Trophoblast cell (in vitro differentiated cells and primary cell): ENCODE data around the gene YOD1.

ENCODE experiments used
- DNase-seq, 2 donors: peaks; one replicate each; pipeline ENCODE4 v3.0.0-alpha.2; 2016
- H2AFZ ChIP-seq: 2 replicates; pipeline ENCODE4 v1.6.1; 2013; ENCODE audit warnings: low read length, moderate library complexity, mild to moderate bottlenecking; ENCODE audit not compliant: insufficient read depth, poor library complexity
- H2AK5ac ChIP-seq: 2 replicates; pipeline ENCODE4 v1.6.1; 2013; ENCODE audit warnings: mild to moderate bottlenecking, low read length
- H2BK120ac ChIP-seq: 2 replicates; pipeline ENCODE4 v1.6.1; 2013; ENCODE audit warnings: low read length, mild to moderate bottlenecking, moderate library complexity; ENCODE audit not compliant: insufficient read depth, poor library complexity
- H2BK12ac ChIP-seq: 2 replicates; pipeline ENCODE4 v1.6.1; 2013; ENCODE audit warnings: mild to moderate bottlenecking, low read length, moderate library complexity
- H2BK5ac ChIP-seq: 2 replicates; pipeline ENCODE4 v1.6.1; 2013; ENCODE audit warnings: low read length, low read depth, moderate library complexity, mild to moderate bottlenecking; ENCODE audit not compliant: poor library complexity
- H3K14ac ChIP-seq: 2 replicates; pipeline ENCODE4 v1.6.1; 2013; ENCODE audit warnings: mild to moderate bottlenecking, low read length
- H3K18ac ChIP-seq: 2 replicates; pipeline ENCODE4 v1.6.1; 2013; ENCODE audit warnings: mild to moderate bottlenecking, low read length
- H3K23ac ChIP-seq: 2 replicates; pipeline ENCODE4 v1.6.1; 2013; ENCODE audit warnings: low read length
- H3K27ac ChIP-seq: 2 replicates; pipeline ENCODE4 v1.5.1; 2013; ENCODE audit warnings: low read depth, mild to moderate bottlenecking, inconsistent platforms, low read length, moderate library complexity
- H3K27me3 ChIP-seq: 2 replicates; pipeline ENCODE4 v1.6.1; 2013; ENCODE audit warnings: inconsistent platforms, mild to moderate bottlenecking, low read length, moderate library complexity; ENCODE audit not compliant: insufficient read depth
- H3K36me3 ChIP-seq, 2 experiments: 1 replicate in 1 of 2; 2 replicates in 1 of 2; pipeline ENCODE4 v1.6.1; 2013; ENCODE audit warnings: low read length in 2 of 2, mild to moderate bottlenecking in 2 of 2, moderate library complexity in 1 of 2; ENCODE audit not compliant: insufficient read depth in 2 of 2, control insufficient read depth in 1 of 2
- H3K4ac ChIP-seq: 2 replicates; pipeline ENCODE4 v1.6.1; 2013; ENCODE audit warnings: low read depth, mild to moderate bottlenecking, low read length, moderate library complexity
- H3K4me1 ChIP-seq, 2 experiments: 1 replicate in 1 of 2; 2 replicates in 1 of 2; pipeline ENCODE4 v1.6.1; 2013; ENCODE audit warnings: low read length in 2 of 2, mild to moderate bottlenecking in 2 of 2, moderate library complexity in 1 of 2; ENCODE audit not compliant: insufficient read depth in 2 of 2, control insufficient read depth in 1 of 2
- H3K4me2 ChIP-seq: 2 replicates; pipeline ENCODE4 v1.6.1; 2013; ENCODE audit warnings: inconsistent platforms, mild to moderate bottlenecking, low read length, moderate library complexity
- H3K4me3 ChIP-seq: 2 replicates; pipeline ENCODE4 v1.5.1; 2013; ENCODE audit warnings: mild to moderate bottlenecking, low read depth, low read length, inconsistent platforms
- H3K79me1 ChIP-seq: one replicate; pipeline ENCODE4 v1.6.1; 2013; ENCODE audit warnings: low read length
- H3K79me2 ChIP-seq: 2 replicates; pipeline ENCODE4 v1.6.1; 2013; ENCODE audit warnings: low read length, mild to moderate bottlenecking; ENCODE audit not compliant: control insufficient read depth, insufficient read depth, poor library complexity
- H3K9ac ChIP-seq: 2 replicates; pipeline ENCODE4 v1.6.1; 2013; ENCODE audit warnings: mild to moderate bottlenecking, low read length
- H3K9me3 ChIP-seq: 2 replicates; pipeline ENCODE4 v1.6.1; 2013; ENCODE audit warnings: low read depth, mild to moderate bottlenecking, control low read depth, inconsistent platforms, low read length; ENCODE audit not compliant: insufficient read depth
- H4K12ac ChIP-seq: 2 replicates; pipeline ENCODE4 v1.6.1; 2013; ENCODE audit warnings: low read depth, mild to moderate bottlenecking, low read length, moderate library complexity
- H4K8ac ChIP-seq: 2 replicates; pipeline ENCODE4 v1.6.1; 2013; ENCODE audit warnings: low read depth, mild to moderate bottlenecking, low read length, moderate library complexity
- H4K91ac ChIP-seq: one replicate; pipeline ENCODE4 v1.6.1; 2013; ENCODE audit warnings: low read depth, mild to moderate bottlenecking, low read length, moderate library complexity
- WGBS: extraction: QIAGEN DNeasy Blood & Tissue Kit; methylation state at CpG from one replicate; pipeline ENCODE4 v1.1.7; 2013; ENCODE audit warnings: missing lambda C conversion rate; ENCODE audit not compliant: insufficient read length, insufficient coverage; ENCODE audit errors: extremely low coverage; 5-methylcytosine and 5-hydroxymethylcytosine counted together

The YOD1 gene

DNA sequence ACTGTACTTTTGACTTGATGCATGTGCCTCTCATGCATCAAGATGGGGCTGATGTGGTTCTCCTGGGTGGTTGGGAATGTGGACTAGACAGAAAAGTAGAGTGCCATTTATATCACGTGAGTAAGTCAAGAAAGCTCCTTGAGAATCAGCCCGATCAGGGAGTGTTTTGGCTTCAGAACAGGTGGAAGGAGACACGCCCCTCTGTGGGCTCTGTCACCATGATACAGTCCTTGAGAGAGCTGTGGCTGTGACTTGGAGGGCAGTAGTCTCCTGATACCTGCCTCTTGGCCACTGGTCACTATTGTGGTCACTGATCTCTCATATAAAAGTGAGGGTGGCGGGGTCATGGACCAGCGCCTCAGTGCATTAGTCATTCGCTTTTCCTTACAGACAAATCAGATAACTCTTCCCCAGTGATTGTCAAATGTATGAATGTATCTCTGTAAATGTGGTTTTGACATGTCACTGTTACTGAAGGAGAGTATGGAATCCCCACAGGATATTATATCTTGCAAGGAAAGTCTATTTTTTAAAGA is 28.8 kb upstream of the YOD1 start:
- Histone ChIP-seq H3K9ac (no peak overlapping the region), H3K4me2 (no peak overlapping the region), H3K9me3 (peaks cover 2% of the 10 kb centered on the region), H3K79me2 (no peaks in the 10 kb centered on the region), H3K27ac (no peak overlapping the region), H2AFZ (no peak overlapping the region), H3K18ac (no peak overlapping the region), H2BK5ac (no peak overlapping the region), H2AK5ac (no peak overlapping the region), H3K4me1 (peaks cover under 1% of the 10 kb centered on the region in 2 experiments), H3K4me3 (peak overlapping the region; percentile 4), H3K23ac (no peak overlapping the region), H4K8ac (no peak overlapping the region), H3K14ac (no peak overlapping the region), H4K12ac (no peak overlapping the region), H4K91ac (no peak overlapping the region), H3K4ac (no peak overlapping the region), H2BK12ac (no peak overlapping the region), H3K36me3 (peaks cover 2 to 5% of the 10 kb centered on the region in 2 experiments), H3K27me3 (no peaks in the 10 kb centered on the region), H3K79me1 (no peaks in the 10 kb centered on the region), H2BK120ac (no peak overlapping the region)
- WGBS, result no CpG with 5 or more reads among the region's 6 CpGs
- DNase-seq, result no peak

DNA sequence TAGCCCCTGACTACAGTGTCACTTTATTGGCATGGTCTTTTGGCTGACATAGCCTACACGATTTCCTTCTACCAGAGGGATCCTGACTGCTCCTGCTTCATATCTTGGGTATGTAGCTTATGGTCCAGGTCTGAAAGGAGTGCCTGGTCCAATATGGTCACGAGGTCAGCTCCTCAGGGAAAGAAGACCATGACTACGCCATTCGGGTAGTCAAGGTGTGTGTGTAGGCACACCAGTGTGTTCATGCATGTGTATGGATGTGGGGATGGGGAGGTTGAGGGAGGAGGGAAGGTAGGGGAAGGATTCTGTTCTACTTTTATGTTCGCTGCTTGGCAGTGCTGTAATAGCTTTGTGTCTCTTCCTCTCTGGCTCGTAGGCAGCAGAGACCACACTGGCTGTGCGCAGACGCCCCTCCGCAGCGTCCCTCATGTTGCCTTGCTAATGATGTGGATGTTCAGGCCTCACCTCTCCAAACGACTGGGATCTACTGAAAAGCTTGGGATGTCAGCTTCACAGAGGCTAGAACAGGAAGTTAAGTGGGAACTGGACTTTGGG is 27.6 kb upstream of the YOD1 start:
- H2AFZ ChIP-seq, result no peak overlapping the region
- no peaks in the 10 kb centered on the region for H3K27me3 ChIP-seq
- no peak overlapping the region for H4K12ac ChIP-seq
- H4K91ac ChIP-seq, result no peak overlapping the region
- H3K18ac ChIP-seq, result no peak overlapping the region
- H3K9ac ChIP-seq, result no peak overlapping the region
- no peak overlapping the region for H3K27ac ChIP-seq
- no peak overlapping the region for H2BK120ac ChIP-seq
- H3K79me1 ChIP-seq, result no peaks in the 10 kb centered on the region
- no peak overlapping the region for H2BK5ac ChIP-seq
- no peak overlapping the region for H3K14ac ChIP-seq
- no peak overlapping the region for H3K4me2 ChIP-seq
- no peak overlapping the region for H4K8ac ChIP-seq
- H3K9me3 ChIP-seq, result peaks cover 2% of the 10 kb centered on the region
- no peak overlapping the region for H3K4me3 ChIP-seq
- no peak overlapping the region for H2BK12ac ChIP-seq
- DNase-seq, result no peak
- H3K4ac ChIP-seq, result no peak overlapping the region
- no peak overlapping the region for H3K23ac ChIP-seq
- no peak overlapping the region for H2AK5ac ChIP-seq
- H3K36me3 ChIP-seq, result peaks cover 2 to 5% of the 10 kb centered on the region in 2 experiments
- WGBS, result no CpG with 5 or more reads among the region's 11 CpGs
- no peaks in the 10 kb centered on the region for H3K79me2 ChIP-seq
- H3K4me1 ChIP-seq, result no peaks in the 10 kb centered on the region

DNA sequence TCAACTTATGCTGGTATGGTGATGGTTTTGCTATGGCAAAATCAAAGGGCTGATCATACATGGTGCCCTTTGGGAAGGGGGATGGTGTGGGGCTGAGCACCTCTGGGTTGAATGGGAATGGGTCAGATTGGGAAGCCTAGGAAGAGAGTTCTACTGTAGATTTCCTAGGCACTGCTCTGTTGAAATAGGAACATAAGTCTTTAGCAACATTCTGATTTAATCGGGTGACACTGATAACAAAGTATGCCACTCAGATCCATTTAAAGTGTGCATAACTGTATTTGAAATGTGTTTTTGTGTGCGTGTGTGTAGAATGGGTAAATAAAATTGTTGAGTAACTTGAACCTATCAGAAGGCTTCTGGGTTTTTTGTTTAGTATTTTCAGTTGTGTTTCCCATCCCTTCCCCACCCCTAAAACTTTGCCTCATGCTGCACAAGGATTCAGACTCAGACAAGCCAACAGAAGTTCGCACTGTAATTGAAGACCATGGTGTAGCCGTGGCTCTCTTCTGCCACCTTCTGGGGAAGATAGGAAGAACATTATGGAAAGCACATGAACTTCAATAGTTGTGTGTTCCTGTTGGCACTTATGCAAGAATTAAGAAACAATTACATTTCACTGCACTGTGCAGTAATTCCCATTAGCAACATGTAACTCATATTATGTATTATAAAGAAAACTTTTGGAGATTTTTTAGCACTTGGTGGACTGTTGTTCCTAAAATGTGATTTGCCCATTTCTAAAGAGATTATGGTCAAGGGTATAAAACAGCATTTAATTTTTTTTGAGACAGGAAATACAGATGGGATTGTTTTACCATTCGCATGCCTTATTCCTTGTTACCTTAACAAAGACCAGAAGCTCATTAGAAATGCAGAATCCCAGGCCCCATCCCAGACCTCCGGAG is 26.7 kb upstream of the YOD1 start:
- WGBS, result no CpG with 5 or more reads among the region's 6 CpGs

DNA sequence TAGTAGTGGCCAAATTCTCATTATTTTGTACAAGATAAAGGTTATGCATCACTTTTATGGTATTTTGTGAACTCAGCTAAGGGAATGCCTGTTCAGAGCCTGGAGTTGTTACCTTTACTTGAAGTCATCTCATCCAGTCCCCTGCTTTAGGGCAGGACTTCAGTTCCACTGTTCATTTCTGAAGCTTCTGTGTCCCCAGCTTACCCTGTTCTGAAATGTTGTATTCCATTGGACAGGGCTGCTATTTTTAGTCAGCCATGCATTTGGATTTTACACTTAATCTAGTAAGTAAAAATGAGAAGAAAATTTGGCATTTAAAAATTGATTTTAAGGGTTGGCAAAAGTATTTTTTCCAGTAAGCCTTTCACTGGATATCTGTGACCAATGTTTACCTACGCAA is 26.0 kb upstream of the YOD1 start:
- peaks cover 2% of the 10 kb centered on the region for H3K9me3 ChIP-seq
- H2BK12ac ChIP-seq, result no peak overlapping the region
- no peak overlapping the region for H3K4me2 ChIP-seq
- no peak overlapping the region for H2BK5ac ChIP-seq
- no peak overlapping the region for H4K12ac ChIP-seq
- no peak overlapping the region for H2AFZ ChIP-seq
- H3K36me3 ChIP-seq, result peaks cover 4 to 6% of the 10 kb centered on the region in 2 experiments
- H3K4me1 ChIP-seq, result no peaks in the 10 kb centered on the region
- no peaks in the 10 kb centered on the region for H3K27me3 ChIP-seq
- H3K9ac ChIP-seq, result no peak overlapping the region
- H3K27ac ChIP-seq, result no peak overlapping the region
- no CpG with 5 or more reads among the region's 1 CpG for WGBS
- H3K79me1 ChIP-seq, result no peaks in the 10 kb centered on the region
- H3K4ac ChIP-seq, result no peak overlapping the region
- no peak overlapping the region for H3K14ac ChIP-seq
- no peak overlapping the region for H3K18ac ChIP-seq
- H3K79me2 ChIP-seq, result no peaks in the 10 kb centered on the region
- no peak overlapping the region for H3K4me3 ChIP-seq
- no peak overlapping the region for H2AK5ac ChIP-seq
- H2BK120ac ChIP-seq, result no peak overlapping the region
- no peak for DNase-seq
- H4K91ac ChIP-seq, result no peak overlapping the region
- H3K23ac ChIP-seq, result no peak overlapping the region
- no peak overlapping the region for H4K8ac ChIP-seq

More for the DNA sequence above, 26.7 kb upstream of the YOD1 start:
- Histone ChIP-seq H2AK5ac (no peak overlapping the region), H3K9me3 (peaks cover 2% of the 10 kb centered on the region), H2AFZ (no peak overlapping the region), H3K27me3 (no peaks in the 10 kb centered on the region), H4K12ac (no peak overlapping the region), H3K4me3 (no peak overlapping the region), H3K4me1 (no peaks in the 10 kb centered on the region), H2BK120ac (no peak overlapping the region), H3K4ac (no peak overlapping the region), H2BK12ac (no peak overlapping the region), H3K23ac (no peak overlapping the region), H4K91ac (no peak overlapping the region), H3K36me3 (peaks cover 2 to 5% of the 10 kb centered on the region in 2 experiments), H3K4me2 (no peak overlapping the region), H2BK5ac (no peak overlapping the region), H3K79me2 (no peaks in the 10 kb centered on the region), H3K9ac (no peak overlapping the region), H4K8ac (no peak overlapping the region), H3K14ac (no peak overlapping the region), H3K18ac (no peak overlapping the region), H3K27ac (no peak overlapping the region), H3K79me1 (no peaks in the 10 kb centered on the region)
- DNase-seq, result peak; percentile 72 to 96
